WERI-Rb-1 (cell line): ENCODE results near the gene LRPAP1.

ENCODE experiments used
- DNase-seq: peaks from one replicate; pipeline ENCODE4 v3.0.0-alpha.2; 2020
- H3K27ac ChIP-seq: fragments of 250-450 bp; sonication (Bioruptor Pico); 2 replicates; pipeline ENCODE4 v1.5.1; 2020; ENCODE audit warnings: mild to moderate bottlenecking, moderate library complexity
- H3K27me3 ChIP-seq: fragments of 250-450 bp; sonication (Bioruptor Pico); 2 replicates; pipeline ENCODE4 v1.5.1; 2021; ENCODE audit warnings: mild to moderate bottlenecking, low read depth, moderate library complexity; ENCODE audit not compliant: insufficient read depth, severe bottlenecking
- H3K36me3 ChIP-seq: fragments of 250-450 bp; sonication (Bioruptor Pico); 2 replicates; pipeline ENCODE4 v1.5.1; 2020; ENCODE audit warnings: mild to moderate bottlenecking, moderate library complexity
- H3K4me3 ChIP-seq: 2 replicates; pipeline ENCODE4 v1.5.1; 2011; ENCODE audit warnings: low read depth, mild to moderate bottlenecking, control low read depth, low read length
- H3K9me3 ChIP-seq: fragments of 250-450 bp; sonication (Bioruptor Pico); 2 replicates; pipeline ENCODE4 v1.5.1; 2021; ENCODE audit warnings: mild to moderate bottlenecking, moderate library complexity; ENCODE audit not compliant: severe bottlenecking
- TF ChIP-seq, protein P1 (sequence below): IDR thresholded peaks from 2 replicates; pipeline ENCODE4 v1.5.1; 2011; ENCODE audit warnings: low read depth, mild to moderate bottlenecking, control low read depth, inconsistent platforms, low read length

The LRPAP1 gene

DNA sequence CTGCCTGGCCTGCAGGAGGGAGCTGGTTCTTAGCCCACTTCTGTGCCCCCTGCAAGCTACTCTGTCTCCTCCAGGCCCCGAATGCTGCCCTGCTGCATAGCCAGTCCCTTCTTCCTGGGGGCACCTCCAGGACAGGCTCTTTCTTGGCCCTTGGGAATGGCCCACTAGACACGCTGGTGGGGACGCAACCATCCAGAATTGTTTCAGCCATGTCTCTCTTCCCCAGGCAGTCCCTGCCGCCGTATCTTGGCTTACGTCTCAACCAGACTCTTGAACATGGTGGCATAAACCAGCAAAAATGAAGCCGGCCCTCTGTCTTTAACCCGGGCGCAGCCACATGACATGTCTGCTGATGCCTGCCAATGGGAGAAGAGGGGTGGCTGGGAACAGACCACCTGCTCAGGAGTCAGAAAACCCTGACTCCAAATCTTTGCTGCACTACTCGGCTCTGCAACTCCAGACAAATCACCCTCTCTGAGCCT, 9.0 kb downstream of the LRPAP1 start:
- Histone ChIP-seq H3K36me3 (peaks cover 78% of the 10 kb centered on the region), H3K9me3 (no peaks in the 10 kb centered on the region), H3K4me3 (no peak overlapping the region), H3K27ac (no peak overlapping the region), H3K27me3 (no peaks in the 10 kb centered on the region)
- TF ChIP-seq, protein P1, sequence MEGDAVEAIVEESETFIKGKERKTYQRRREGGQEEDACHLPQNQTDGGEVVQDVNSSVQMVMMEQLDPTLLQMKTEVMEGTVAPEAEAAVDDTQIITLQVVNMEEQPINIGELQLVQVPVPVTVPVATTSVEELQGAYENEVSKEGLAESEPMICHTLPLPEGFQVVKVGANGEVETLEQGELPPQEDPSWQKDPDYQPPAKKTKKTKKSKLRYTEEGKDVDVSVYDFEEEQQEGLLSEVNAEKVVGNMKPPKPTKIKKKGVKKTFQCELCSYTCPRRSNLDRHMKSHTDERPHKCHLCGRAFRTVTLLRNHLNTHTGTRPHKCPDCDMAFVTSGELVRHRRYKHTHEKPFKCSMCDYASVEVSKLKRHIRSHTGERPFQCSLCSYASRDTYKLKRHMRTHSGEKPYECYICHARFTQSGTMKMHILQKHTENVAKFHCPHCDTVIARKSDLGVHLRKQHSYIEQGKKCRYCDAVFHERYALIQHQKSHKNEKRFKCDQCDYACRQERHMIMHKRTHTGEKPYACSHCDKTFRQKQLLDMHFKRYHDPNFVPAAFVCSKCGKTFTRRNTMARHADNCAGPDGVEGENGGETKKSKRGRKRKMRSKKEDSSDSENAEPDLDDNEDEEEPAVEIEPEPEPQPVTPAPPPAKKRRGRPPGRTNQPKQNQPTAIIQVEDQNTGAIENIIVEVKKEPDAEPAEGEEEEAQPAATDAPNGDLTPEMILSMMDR, result no peak
- DNase-seq, result no peak

DNA sequence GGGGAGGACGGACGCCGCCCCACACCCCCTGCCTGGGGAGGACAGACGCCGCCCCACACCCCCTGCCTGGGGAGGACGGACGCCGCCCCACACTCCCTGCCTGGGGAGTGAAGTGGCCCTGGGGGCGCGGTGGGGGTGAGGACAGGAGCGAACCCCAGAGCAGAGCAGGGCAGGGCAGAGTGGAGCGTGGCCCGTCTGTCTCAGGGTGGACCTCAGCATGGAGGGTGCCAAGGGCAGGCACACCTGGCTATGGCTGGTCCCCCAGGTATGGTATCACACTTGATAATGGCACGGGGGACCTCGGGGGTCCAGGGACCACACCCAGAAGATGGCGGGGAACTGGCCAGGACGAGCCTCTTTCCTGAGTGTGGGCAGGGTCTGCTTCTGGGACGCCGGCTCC, 9.6 kb downstream of the LRPAP1 start:
- no peak overlapping the region for H3K4me3 ChIP-seq
- no peak overlapping the region for H3K27ac ChIP-seq
- no peaks in the 10 kb centered on the region for H3K27me3 ChIP-seq
- peaks cover 81% of the 10 kb centered on the region for H3K36me3 ChIP-seq
- no peaks in the 10 kb centered on the region for H3K9me3 ChIP-seq
- no peak for DNase-seq
- TF ChIP-seq, protein P1, result no peak

DNA sequence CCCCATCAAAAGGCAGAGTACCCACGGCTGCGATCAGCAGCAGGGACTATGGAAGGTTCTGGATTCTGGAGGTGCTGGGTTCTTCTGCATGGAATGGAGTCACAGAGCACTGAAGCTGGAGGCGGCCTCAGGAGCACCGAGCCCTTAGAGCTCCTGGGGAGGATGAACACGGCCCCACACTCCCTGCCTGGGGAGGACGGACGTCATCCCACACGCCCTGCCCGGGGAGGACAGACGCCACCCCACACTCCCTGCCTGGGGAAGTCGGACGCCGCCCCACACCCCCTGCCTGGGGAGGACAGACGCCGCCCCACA, 9.9 kb downstream of the LRPAP1 start:
- TF ChIP-seq, protein P1, result no peak
- H3K9me3 ChIP-seq, result no peaks in the 10 kb centered on the region
- DNase-seq, result no peak
- no peaks in the 10 kb centered on the region for H3K27me3 ChIP-seq
- peaks cover 81% of the 10 kb centered on the region for H3K36me3 ChIP-seq
- H3K27ac ChIP-seq, result no peak overlapping the region
- no peak overlapping the region for H3K4me3 ChIP-seq

DNA sequence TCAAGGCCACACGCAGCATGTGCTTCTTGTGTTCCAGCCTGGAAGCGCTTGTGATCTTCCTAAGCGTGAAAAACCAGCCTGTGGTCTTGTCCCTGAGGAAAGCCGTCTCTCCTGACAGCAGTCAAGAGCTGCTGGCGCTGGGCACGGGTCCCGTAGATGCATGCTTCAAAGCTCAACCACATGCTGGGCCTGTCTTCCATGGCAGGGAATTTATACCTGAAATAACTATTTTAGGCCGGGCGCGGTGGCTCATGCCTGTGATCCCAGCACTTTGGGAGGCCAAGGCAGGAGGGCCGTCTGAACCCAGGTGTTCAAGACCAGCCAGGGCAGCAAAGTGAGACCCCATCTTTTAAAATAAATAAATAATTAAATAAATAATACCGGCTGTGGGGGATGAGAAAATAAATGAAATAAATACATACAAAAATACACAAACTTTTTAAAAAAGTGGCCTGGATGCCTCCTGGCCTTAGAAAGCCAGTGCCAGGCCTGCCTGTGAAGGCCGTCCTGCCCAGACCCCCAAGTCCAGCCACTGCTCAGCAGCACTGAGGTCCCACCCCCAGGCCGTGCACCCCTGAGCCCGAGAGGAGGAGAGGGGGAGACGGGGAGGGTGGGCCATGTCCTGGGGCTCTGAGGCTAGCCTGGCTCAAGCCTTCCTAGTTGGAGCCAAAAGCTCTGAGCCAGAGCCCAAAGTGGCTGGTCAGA, 10.4 kb downstream of the LRPAP1 start:
- Histone ChIP-seq H3K27me3 (no peaks in the 10 kb centered on the region), H3K27ac (no peak overlapping the region), H3K4me3 (no peak overlapping the region), H3K36me3 (peaks cover 86% of the 10 kb centered on the region), H3K9me3 (no peaks in the 10 kb centered on the region)
- TF ChIP-seq, protein P1, result no peak
- DNase-seq, result no peak

DNA sequence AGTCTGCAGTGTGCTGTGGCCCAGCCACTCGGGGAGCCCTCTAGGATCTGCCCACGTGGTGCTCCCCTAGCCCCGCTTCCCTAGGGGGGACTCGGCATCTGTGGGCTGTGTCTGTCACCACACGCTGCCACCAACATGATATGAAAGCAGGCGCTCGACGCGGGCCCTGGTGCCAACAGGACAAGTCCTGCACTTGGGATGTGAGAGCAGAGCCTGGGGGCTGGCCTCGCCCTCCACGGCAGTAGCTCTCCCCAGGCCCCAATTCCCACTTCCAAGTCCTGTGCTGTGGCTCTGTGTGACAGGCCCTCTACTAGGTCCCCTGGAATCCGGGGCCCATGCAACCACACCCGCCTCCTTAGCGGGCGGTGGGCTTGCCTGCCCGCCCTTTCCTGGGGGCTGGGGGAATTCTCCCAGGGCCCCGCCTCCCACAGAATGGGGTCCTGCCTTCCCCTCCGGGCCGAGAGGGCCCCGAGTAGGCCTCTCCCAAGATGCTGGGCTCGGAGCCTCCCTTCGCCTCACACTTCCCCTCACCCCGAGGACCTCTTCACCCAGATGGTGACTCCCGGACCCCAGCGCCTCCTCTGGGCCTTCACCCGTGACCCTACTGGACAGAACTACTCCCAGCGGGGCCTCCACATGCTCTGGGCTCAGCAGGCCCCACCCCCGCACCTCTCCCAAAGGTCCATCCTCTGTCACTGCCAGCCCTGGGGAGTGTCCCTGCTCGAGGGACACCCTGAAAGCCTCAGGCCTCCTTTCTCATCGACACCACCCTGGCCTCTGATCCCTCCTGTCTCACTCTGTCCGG, 11.2 kb downstream of the LRPAP1 start:
- TF ChIP-seq, protein P1, result no peak
- DNase-seq, result no peak
- H3K27me3 ChIP-seq, result no peaks in the 10 kb centered on the region
- peaks cover 90% of the 10 kb centered on the region for H3K36me3 ChIP-seq
- H3K27ac ChIP-seq, result no peak overlapping the region
- no peaks in the 10 kb centered on the region for H3K9me3 ChIP-seq
- no peak overlapping the region for H3K4me3 ChIP-seq
